Fibroblast of peridontal ligament (primary cell): ENCODE data around the gene CNFN.

Experiments
- DNase-seq: peaks from one replicate; pipeline ENCODE4 v3.0.0-alpha.2; 2010; ENCODE audit errors: extremely low read depth

Gene CNFN

GRCh38 chr19:42375415-42376176 is 14.5 kb downstream of the CNFN start:
- DNase-seq, result no peak

- DNase-seq, result no peak
Measured at GRCh38 chr19:42374826-42375376, 15.2 kb downstream of the CNFN start.

GRCh38 chr19:42370626-42371175 is 19.4 kb downstream of the CNFN start:
- DNase-seq, result no peak

GRCh38 chr19:42370068-42370520 is 20.0 kb downstream of the CNFN start:
- no peak for DNase-seq

GRCh38 chr19:42369433-42370067 is 20.5 kb downstream of the CNFN start:
- no peak for DNase-seq

- no peak for DNase-seq
Measured at GRCh38 chr19:42368765-42369164, 21.3 kb downstream of the CNFN start.

GRCh38 chr19:42368360-42368759 is 21.7 kb downstream of the CNFN start:
- DNase-seq, result no peak

GRCh38 chr19:42367929-42368328 is 22.2 kb downstream of the CNFN start:
- DNase-seq, result no peak

GRCh38 chr19:42366673-42367072 is 23.4 kb downstream of the CNFN start:
- DNase-seq, result no peak

GRCh38 chr19:42363614-42364346 is 26.3 kb downstream of the CNFN start:
- no peak for DNase-seq

GRCh38 chr19:42362891-42363440 is 27.1 kb downstream of the CNFN start:
- no peak for DNase-seq

GRCh38 chr19:42362342-42362741 is 27.8 kb downstream of the CNFN start:
- no peak for DNase-seq

GRCh38 chr19:42361545-42361910 is 28.6 kb downstream of the CNFN start:
- DNase-seq, result no peak

- no peak for DNase-seq
Measured at GRCh38 chr19:42360787-42361544, 29.1 kb downstream of the CNFN start.

GRCh38 chr19:42357290-42357689 is 32.8 kb downstream of the CNFN start:
- DNase-seq, result no peak

GRCh38 chr19:42356686-42357085 is 33.4 kb downstream of the CNFN start:
- DNase-seq, result no peak

GRCh38 chr19:42355896-42356295 is 34.2 kb downstream of the CNFN start:
- DNase-seq, result no peak

- no peak for DNase-seq
Measured at GRCh38 chr19:42353341-42354015, 36.6 kb downstream of the CNFN start.

- DNase-seq, result no peak
Measured at GRCh38 chr19:42352301-42353259, 37.5 kb downstream of the CNFN start.
